Fibroblast of lung (primary cell): ENCODE results near the gene B4GALT2. TPM values are rescaled to one million over a fixed set of nuclear protein-coding genes. Genes with fewer than 3 reads are reported as not detected.

Experiments
- DNase-seq, 2 donors: peaks; one replicate each; pipeline versions ENCODE4 v3.0.0 to v3.0.0-alpha.2; 2010; ENCODE audit warnings: low read depth in 2 of 2
- H2AFZ ChIP-seq: 2 replicates; pipeline ENCODE4 v1.5.1; 2012; ENCODE audit warnings: low read length, control low read depth, inconsistent platforms
- H3K27ac ChIP-seq: 2 replicates; pipeline ENCODE4 v1.5.1; 2011; ENCODE audit warnings: low read length, control low read depth; ENCODE audit not compliant: insufficient read depth
- H3K27me3 ChIP-seq: 2 replicates; pipeline ENCODE4 v1.5.1; 2011; ENCODE audit warnings: mild to moderate bottlenecking, low read length; ENCODE audit not compliant: control insufficient read depth, insufficient read depth
- H3K36me3 ChIP-seq: 2 replicates; pipeline ENCODE4 v1.5.1; 2011; ENCODE audit warnings: low read length; ENCODE audit not compliant: control insufficient read depth, insufficient read depth
- H3K4me1 ChIP-seq: 2 replicates; pipeline ENCODE4 v1.5.1; 2011; ENCODE audit warnings: low read length; ENCODE audit not compliant: control insufficient read depth, insufficient read depth; ENCODE audit errors: extremely low read depth
- H3K4me2 ChIP-seq: 2 replicates; pipeline ENCODE4 v1.5.1; 2011; ENCODE audit warnings: low read length, control low read depth; ENCODE audit not compliant: insufficient read depth; ENCODE audit errors: extremely low read depth
- H3K4me3 ChIP-seq, 4 experiments: fragments of 200-600 bp in 1 of 4; sonication (generic) in 1 of 4; replicated peaks in 1 of 4; 2 replicates each; pipeline ENCODE4 v1.5.1; 2011 to 2016; ENCODE audit warnings: low read length in 4 of 4, low read depth in 3 of 4, mild to moderate bottlenecking in 3 of 4, control low read depth in 2 of 4, inconsistent platforms in 1 of 4, mixed read lengths in 1 of 4; ENCODE audit not compliant: insufficient read depth in 1 of 4; ENCODE audit errors: control extremely low read depth in 1 of 4
- H3K79me2 ChIP-seq: 2 replicates; pipeline ENCODE4 v1.5.1; 2012; ENCODE audit warnings: mild to moderate bottlenecking, low read length, inconsistent platforms; ENCODE audit not compliant: control insufficient read depth, insufficient read depth
- H3K9ac ChIP-seq: 2 replicates; pipeline ENCODE4 v1.5.1; 2011; ENCODE audit warnings: mild to moderate bottlenecking, low read length, control low read depth; ENCODE audit not compliant: insufficient read depth
- H3K9me3 ChIP-seq: 2 replicates; pipeline ENCODE4 v1.5.1; 2012; ENCODE audit warnings: low read depth, low read length; ENCODE audit not compliant: control insufficient read depth, insufficient read depth
- H4K20me1 ChIP-seq: 2 replicates; pipeline ENCODE4 v1.5.1; 2011; ENCODE audit warnings: low read length; ENCODE audit not compliant: control insufficient read depth, insufficient read depth; ENCODE audit errors: extremely low read depth
- CTCF ChIP-seq, 2 donors: IDR thresholded peaks in 1 of 2; conservative IDR thresholded peaks in 1 of 2; 1 replicate in 1 of 2; 2 replicates in 1 of 2; pipeline ENCODE4 v1.5.1; 2011 to 2012; ENCODE audit warnings: low read length in 2 of 2, control low read depth in 1 of 2, inconsistent platforms in 1 of 2, low read depth in 1 of 2, mild to moderate bottlenecking in 1 of 2
- EZH2 ChIP-seq: IDR thresholded peaks from 2 replicates; pipeline ENCODE4 v1.5.1; 2012; ENCODE audit warnings: low read length, control low read depth, mild to moderate bottlenecking; ENCODE audit errors: missing control alignments
- polyA plus RNA-seq, 2 donors: library from polyadenylated mRNA; depleted of rRNA in 1 of 2; stranded (reverse) in 1 of 2; unstranded in 1 of 2; fragments of >200 nt; gene quantifications; 2 replicates each; pipeline ENCODE4 v1.2.1, GENCODE V29; 2011 to 2012; ENCODE audit warnings: missing spikeins in 1 of 2
- total RNA-seq: library from RNA; depleted of rRNA; stranded (reverse); fragments of >200 nt; gene quantifications from 2 replicates; pipeline ENCODE4 v1.2.1, GENCODE V29; 2014

Gene B4GALT2
- total and polyA plus RNA-seq, 2 donors (not counting 1 experiment from before 2014, with no cell fraction given) = 40.6 to 55.0 TPM

GRCh38 chr1:43951021-43951985, 27.7 kb upstream of the B4GALT2 start:
- Histone ChIP-seq H3K27ac (no peak overlapping the region), H3K4me2 (no peak overlapping the region), H3K4me1 (no peaks in the 10 kb centered on the region), H3K9ac (no peak overlapping the region), H3K9me3 (no peaks in the 10 kb centered on the region), H3K27me3 (no peaks in the 10 kb centered on the region), H2AFZ (no peak overlapping the region), H3K79me2 (peaks cover 19% of the 10 kb centered on the region), H3K36me3 (peaks cover 2% of the 10 kb centered on the region), H4K20me1 (no peaks in the 10 kb centered on the region), H3K4me3 (no peak overlapping the region)
- DNase-seq = no peak
- TF ChIP-seq CTCF (conservative IDR thresholded peaks at IDR 0.05 in 1 of 2, IDR thresholded peaks at IDR 0.05 in 1 of 2; ENCODE audit: low read depth in 1 of 2, low read length in 2 of 2) = no peak
- TF ChIP-seq EZH2 = no peak

- H3K9me3 ChIP-seq = no peaks in the 10 kb centered on the region
- H3K27ac ChIP-seq = no peak overlapping the region
- H2AFZ ChIP-seq = no peak overlapping the region
- H3K9ac ChIP-seq = no peak overlapping the region
- DNase-seq = no peak
- no peak for TF ChIP-seq CTCF (conservative IDR thresholded peaks at IDR 0.05 in 1 of 2, IDR thresholded peaks at IDR 0.05 in 1 of 2; ENCODE audit: low read depth in 1 of 2, low read length in 2 of 2)
- TF ChIP-seq EZH2 = no peak
- H3K27me3 ChIP-seq = no peaks in the 10 kb centered on the region
- no peaks in the 10 kb centered on the region for H3K4me1 ChIP-seq
- no peak overlapping the region for H3K4me2 ChIP-seq
- no peak overlapping the region for H3K4me3 ChIP-seq
- H4K20me1 ChIP-seq = no peaks in the 10 kb centered on the region
- H3K36me3 ChIP-seq = peaks cover 7% of the 10 kb centered on the region
- H3K79me2 ChIP-seq = peaks cover 11% of the 10 kb centered on the region
Observed at GRCh38 chr1:43952731-43953346, 26.2 kb upstream of the B4GALT2 start.

GRCh38 chr1:43953361-43953760, 25.6 kb upstream of the B4GALT2 start:
- Histone ChIP-seq H3K36me3 (peaks cover 9% of the 10 kb centered on the region), H4K20me1 (no peaks in the 10 kb centered on the region), H3K9me3 (no peaks in the 10 kb centered on the region), H2AFZ (no peak overlapping the region), H3K9ac (no peak overlapping the region), H3K4me2 (no peak overlapping the region), H3K79me2 (peaks cover 6% of the 10 kb centered on the region), H3K4me3 (no peak overlapping the region), H3K27me3 (no peaks in the 10 kb centered on the region), H3K27ac (no peak overlapping the region), H3K4me1 (no peaks in the 10 kb centered on the region)
- TF ChIP-seq CTCF (conservative IDR thresholded peaks at IDR 0.05 in 1 of 2, IDR thresholded peaks at IDR 0.05 in 1 of 2; ENCODE audit: low read depth in 1 of 2, low read length in 2 of 2) = no peak
- no peak for TF ChIP-seq EZH2
- no peak for DNase-seq
